ENCODE measurements around the gene XK.

- TF ChIP-seq ZBTB9 (CRISPR knock-in tag; IDR thresholded peaks at IDR 0.05) (no peak), HDGF (IDR thresholded peaks at IDR 0.05) (no peak), ZFP30 (CRISPR knock-in tag; IDR thresholded peaks at IDR 0.05; ENCODE audit: borderline replicate concordance) (no peak), MAZ (CRISPR knock-in tag; conservative IDR thresholded peaks at IDR 0.05 in 1 of 2, IDR thresholded peaks at IDR 0.05 in 1 of 2) (no peak), RAD21 (CRISPR knock-in tag; conservative IDR thresholded peaks at IDR 0.05 in 1 of 2, IDR thresholded peaks at IDR 0.05 in 1 of 2) (no peak), ZNF146 (CRISPR knock-in tag; IDR thresholded peaks at IDR 0.05; ENCODE audit: unreplicated experiment) (no peak)
Measured at GRCh38 chrX:37684973-37685372, 618 bp upstream of the XK start.

Measured in K562 (cell line).